ENCODE data around the gene HOOK2. TPM values are rescaled to one million over a fixed set of nuclear protein-coding genes. Genes with fewer than 3 reads are reported as not detected.
A peak's percentile ranks its signal among the peaks of the same experiment; 100 is the strongest.

HOOK2 gene
- total and polyA plus RNA-seq, 9 of the 15 experiments (the other 6 are each of a cell fraction or from before 2014, with no cell fraction given) = 1.3 to 17.2 (median 9.9) TPM

- TF ChIP-seq ZNF184 (CRISPR knock-in tag; IDR thresholded peaks at IDR 0.05) (no peak), LARP7 (IDR thresholded peaks at IDR 0.05) (no peak), ZNF224 (CRISPR knock-in tag; IDR thresholded peaks at IDR 0.05) (peak; percentile 6; the same call in 1 of the 2 replicates), ZNF282 (CRISPR knock-in tag; IDR thresholded peaks at IDR 0.05) (peak; percentile 92; the same call in 1 of the 2 replicates), FOSL1 (tag; conservative IDR thresholded peaks at IDR 0.05) (peak; percentile 24; the same call in 1 of the 2 replicates), FUS (optimal IDR thresholded peaks at IDR 0.05; ENCODE audit: low read depth, low read length) (peak; percentile 74), CBFB (CRISPR knock-in tag; IDR thresholded peaks at IDR 0.05) (peak; percentile 42), GATAD2B (IDR thresholded peaks at IDR 0.05; ENCODE audit: borderline replicate concordance) (peak; percentile 67; the same call in 1 of the 2 replicates), ZNF79 (CRISPR knock-in tag; IDR thresholded peaks at IDR 0.05; ENCODE audit: low read depth) (no peak), CBX8 (IDR thresholded peaks at IDR 0.05; ENCODE audit: borderline replicate concordance, extremely low read depth, low read depth, low read length, poor library complexity, severe bottlenecking) (no peak), ZNF212 (CRISPR knock-in tag; IDR thresholded peaks at IDR 0.05) (no peak), E2F3 (CRISPR knock-in tag; IDR thresholded peaks at IDR 0.05) (0 out of 2 replicates have a peak, but pooled peaks have one; percentile 42), SMAD3 (CRISPR knock-in tag; conservative IDR thresholded peaks at IDR 0.05) (no peak), SRSF7 (optimal IDR thresholded peaks at IDR 0.05; ENCODE audit: low read depth, low read length) (no peak), HDAC1 (IDR thresholded peaks at IDR 0.05) (peak in 1 of 2 experiments; percentile 64; a peak in 1 of 4 replicates), MCM2 (IDR thresholded peaks at IDR 0.05; ENCODE audit: low read depth) (no peak), PCBP1 (IDR thresholded peaks at IDR 0.05; ENCODE audit: low read depth, low read length, poor library complexity, severe bottlenecking) (peak; percentile 99)
- TF ChIP-seq, protein P1, sequence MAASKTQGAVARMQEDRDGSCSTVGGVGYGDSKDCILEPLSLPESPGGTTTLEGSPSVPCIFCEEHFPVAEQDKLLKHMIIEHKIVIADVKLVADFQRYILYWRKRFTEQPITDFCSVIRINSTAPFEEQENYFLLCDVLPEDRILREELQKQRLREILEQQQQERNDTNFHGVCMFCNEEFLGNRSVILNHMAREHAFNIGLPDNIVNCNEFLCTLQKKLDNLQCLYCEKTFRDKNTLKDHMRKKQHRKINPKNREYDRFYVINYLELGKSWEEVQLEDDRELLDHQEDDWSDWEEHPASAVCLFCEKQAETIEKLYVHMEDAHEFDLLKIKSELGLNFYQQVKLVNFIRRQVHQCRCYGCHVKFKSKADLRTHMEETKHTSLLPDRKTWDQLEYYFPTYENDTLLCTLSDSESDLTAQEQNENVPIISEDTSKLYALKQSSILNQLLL (CRISPR knock-in tag; IDR thresholded peaks at IDR 0.05; ENCODE audit: borderline replicate concordance) = no peak
- TF ChIP-seq, protein P2, sequence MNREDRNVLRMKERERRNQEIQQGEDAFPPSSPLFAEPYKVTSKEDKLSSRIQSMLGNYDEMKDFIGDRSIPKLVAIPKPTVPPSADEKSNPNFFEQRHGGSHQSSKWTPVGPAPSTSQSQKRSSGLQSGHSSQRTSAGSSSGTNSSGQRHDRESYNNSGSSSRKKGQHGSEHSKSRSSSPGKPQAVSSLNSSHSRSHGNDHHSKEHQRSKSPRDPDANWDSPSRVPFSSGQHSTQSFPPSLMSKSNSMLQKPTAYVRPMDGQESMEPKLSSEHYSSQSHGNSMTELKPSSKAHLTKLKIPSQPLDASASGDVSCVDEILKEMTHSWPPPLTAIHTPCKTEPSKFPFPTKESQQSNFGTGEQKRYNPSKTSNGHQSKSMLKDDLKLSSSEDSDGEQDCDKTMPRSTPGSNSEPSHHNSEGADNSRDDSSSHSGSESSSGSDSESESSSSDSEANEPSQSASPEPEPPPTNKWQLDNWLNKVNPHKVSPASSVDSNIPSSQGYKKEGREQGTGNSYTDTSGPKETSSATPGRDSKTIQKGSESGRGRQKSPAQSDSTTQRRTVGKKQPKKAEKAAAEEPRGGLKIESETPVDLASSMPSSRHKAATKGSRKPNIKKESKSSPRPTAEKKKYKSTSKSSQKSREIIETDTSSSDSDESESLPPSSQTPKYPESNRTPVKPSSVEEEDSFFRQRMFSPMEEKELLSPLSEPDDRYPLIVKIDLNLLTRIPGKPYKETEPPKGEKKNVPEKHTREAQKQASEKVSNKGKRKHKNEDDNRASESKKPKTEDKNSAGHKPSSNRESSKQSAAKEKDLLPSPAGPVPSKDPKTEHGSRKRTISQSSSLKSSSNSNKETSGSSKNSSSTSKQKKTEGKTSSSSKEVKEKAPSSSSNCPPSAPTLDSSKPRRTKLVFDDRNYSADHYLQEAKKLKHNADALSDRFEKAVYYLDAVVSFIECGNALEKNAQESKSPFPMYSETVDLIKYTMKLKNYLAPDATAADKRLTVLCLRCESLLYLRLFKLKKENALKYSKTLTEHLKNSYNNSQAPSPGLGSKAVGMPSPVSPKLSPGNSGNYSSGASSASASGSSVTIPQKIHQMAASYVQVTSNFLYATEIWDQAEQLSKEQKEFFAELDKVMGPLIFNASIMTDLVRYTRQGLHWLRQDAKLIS (CRISPR knock-in tag; IDR thresholded peaks at IDR 0.05) = peak; percentile 74
Observed at GRCh38 chr19:12801466-12802266, 26.3 kb upstream of the HOOK2 start, which contains the start of the genes PRDX2 and THSD8 (continued).
